Neural cell (in vitro differentiated cells): ENCODE data around the gene C9orf78. TPM values are rescaled to one million over a fixed set of nuclear protein-coding genes. Genes with fewer than 3 reads are reported as not detected.

Experiments used
- H2AFZ ChIP-seq: fragments of 200-600, 300-800 bp; sonication (generic), shearing (Covaris generic); 2 replicates; pipeline ENCODE4 v1.6.0; 2014; ENCODE audit warnings: low read depth, mild to moderate bottlenecking, antibody characterized with exemption, low read length, moderate library complexity
- H3F3A ChIP-seq: fragments of 200-600 bp; shearing (Covaris generic); 2 replicates; pipeline ENCODE4 v1.6.1; 2016; ENCODE audit warnings: mild to moderate bottlenecking, moderate library complexity, mixed read lengths, antibody characterized with exemption, low read length; ENCODE audit not compliant: insufficient read depth, poor library complexity, severe bottlenecking
- H3K27ac ChIP-seq: fragments of 200-600, 300-800 bp; sonication (generic), shearing (Covaris generic); 2 replicates; pipeline ENCODE4 v1.5.1; 2014; ENCODE audit warnings: mild to moderate bottlenecking, low read length, moderate library complexity
- H3K27me3 ChIP-seq: fragments of 300-800, 200-600 bp; sonication (generic), shearing (Covaris generic); 2 replicates; pipeline ENCODE4 v1.6.0; 2014; ENCODE audit warnings: mild to moderate bottlenecking, low read depth, low read length, moderate library complexity; ENCODE audit not compliant: insufficient read depth
- H3K36me3 ChIP-seq: fragments of 300-800, 200-600 bp; sonication (generic), shearing (Covaris generic); 2 replicates; pipeline ENCODE4 v1.5.1; 2014; ENCODE audit warnings: mild to moderate bottlenecking, antibody characterized with exemption, low read length, moderate library complexity; ENCODE audit not compliant: insufficient read depth
- H3K4me2 ChIP-seq: fragments of 300-800, 200-600 bp; sonication (generic), shearing (Covaris generic); 2 replicates; pipeline ENCODE4 v1.6.0; 2014; ENCODE audit warnings: mild to moderate bottlenecking, low read length
- H3K4me3 ChIP-seq: fragments of 300-800, 200-600 bp; sonication (generic), shearing (Covaris generic); 2 replicates; pipeline ENCODE4 v1.5.1; 2014; ENCODE audit warnings: mild to moderate bottlenecking, low read length, moderate library complexity
- H3K79me2 ChIP-seq: fragments of 200-600 bp; shearing (Covaris generic); replicated peaks from 2 replicates; pipeline ENCODE4 v1.6.0; 2014; ENCODE audit warnings: mild to moderate bottlenecking, low read length, moderate library complexity; ENCODE audit not compliant: insufficient read depth
- H3K9ac ChIP-seq: fragments of 300-800, 200-600 bp; sonication (generic), shearing (Covaris generic); 2 replicates; pipeline ENCODE4 v1.6.1; 2016; ENCODE audit warnings: mild to moderate bottlenecking, low read length, mixed read lengths
- H3K9me2 ChIP-seq: fragments of 200-600 bp; shearing (Covaris generic); 2 replicates; pipeline ENCODE4 v1.6.1; 2016; ENCODE audit warnings: mild to moderate bottlenecking, low read length, mixed read lengths; ENCODE audit not compliant: insufficient read depth
- H3K9me3 ChIP-seq: fragments of 200-600, 300-800 bp; sonication (generic), shearing (Covaris generic); 2 replicates; pipeline ENCODE4 v1.6.1; 2016; ENCODE audit warnings: mild to moderate bottlenecking, mixed run types, low read length, moderate library complexity, mixed read lengths
- H4K20me1 ChIP-seq: fragments of 200-600 bp; shearing (Covaris generic); 2 replicates; pipeline ENCODE4 v1.6.1; 2016; ENCODE audit warnings: mild to moderate bottlenecking, mixed run types; ENCODE audit not compliant: insufficient read depth
- CTCF ChIP-seq: fragments of 450-650 bp; IDR thresholded peaks from 2 replicates; pipeline ENCODE4 v1.5.1; 2014; ENCODE audit warnings: antibody characterized with exemption, mild to moderate bottlenecking, moderate library complexity; ENCODE audit not compliant: poor library complexity, severe bottlenecking
- EP300 ChIP-seq: fragments of 450-650 bp; conservative IDR thresholded peaks from 2 replicates; pipeline ENCODE4 v1.6.1; 2014; ENCODE audit warnings: antibody characterized with exemption, mild to moderate bottlenecking, moderate library complexity; ENCODE audit not compliant: poor library complexity, severe bottlenecking
- EZH2 ChIP-seq: fragments of 200-600, 300-800 bp; shearing (Covaris generic), sonication (generic); IDR thresholded peaks from 2 replicates; pipeline ENCODE4 v1.6.1; 2014; ENCODE audit warnings: antibody characterized with exemption, low read length, borderline replicate concordance, mild to moderate bottlenecking; ENCODE audit not compliant: insufficient read depth, poor library complexity, severe bottlenecking
- MXI1 ChIP-seq: fragments of 450-650 bp; conservative IDR thresholded peaks from 2 replicates; pipeline ENCODE4 v1.6.1; 2014; ENCODE audit warnings: antibody characterized with exemption, mild to moderate bottlenecking; ENCODE audit not compliant: poor library complexity, severe bottlenecking
- POLR2AphosphoS5 ChIP-seq: IDR thresholded peaks from 2 replicates; pipeline ENCODE4 v1.6.1; 2012
- RAD21 ChIP-seq: fragments of 450-650 bp; conservative IDR thresholded peaks from 2 replicates; pipeline ENCODE4 v1.6.1; 2014; ENCODE audit warnings: antibody characterized with exemption, mild to moderate bottlenecking, moderate library complexity
- REST ChIP-seq: IDR thresholded peaks from 2 replicates; pipeline ENCODE4 v1.6.1; 2012; ENCODE audit warnings: borderline replicate concordance
- SMC3 ChIP-seq: fragments of 450-650 bp; conservative IDR thresholded peaks from 2 replicates; pipeline ENCODE4 v1.6.1; 2014; ENCODE audit warnings: antibody characterized with exemption, mild to moderate bottlenecking, moderate library complexity; ENCODE audit not compliant: poor library complexity
- TAF1 ChIP-seq: IDR thresholded peaks from 2 replicates; pipeline ENCODE4 v1.6.1; 2012; ENCODE audit warnings: low read depth
- polyA plus RNA-seq: library from polyadenylated mRNA; depleted of rRNA; stranded (reverse); fragments of >200 nt; gene quantifications from 2 replicates; pipeline ENCODE4 v1.2.3, GENCODE V29; 2014

The C9orf78 gene
- polyA plus RNA-seq, 1 donor from 2014 or later = 91.3 TPM

- Histone ChIP-seq H3K4me3 (no peak overlapping the region), H3K27ac (no peak overlapping the region), H3K27me3 (no peaks in the 10 kb centered on the region), H3K79me2 (no peaks in the 10 kb centered on the region), H3K4me2 (no peak overlapping the region), H4K20me1 (no peaks in the 10 kb centered on the region), H3K36me3 (no peaks in the 10 kb centered on the region), H2AFZ (no peak overlapping the region), H3K9me2 (no peaks in the 10 kb centered on the region), H3F3A (no peaks in the 10 kb centered on the region), H3K9ac (no peak overlapping the region), H3K9me3 (no peaks in the 10 kb centered on the region)
- no peak for TF ChIP-seq CTCF
- no peak for TF ChIP-seq POLR2AphosphoS5
- TF ChIP-seq EP300 = no peak
- no peak for TF ChIP-seq MXI1
- no peak for TF ChIP-seq EZH2
- no peak for TF ChIP-seq RAD21
- TF ChIP-seq TAF1 = no peak
- TF ChIP-seq SMC3 = no peak
Measured at GRCh38 chr9:129864991-129865647, 30.0 kb upstream of the C9orf78 start.

GRCh38 chr9:129863059-129863690 is 28.1 kb upstream of the C9orf78 start:
- TF ChIP-seq SMC3 = no peak
- Histone ChIP-seq H3K4me2 (no peak overlapping the region), H3K36me3 (no peaks in the 10 kb centered on the region), H3K27me3 (no peaks in the 10 kb centered on the region), H3F3A (no peaks in the 10 kb centered on the region), H2AFZ (no peak overlapping the region), H4K20me1 (no peaks in the 10 kb centered on the region), H3K79me2 (no peaks in the 10 kb centered on the region), H3K4me3 (no peak overlapping the region), H3K9ac (no peak overlapping the region), H3K9me2 (no peaks in the 10 kb centered on the region), H3K27ac (no peak overlapping the region), H3K9me3 (no peaks in the 10 kb centered on the region)

GRCh38 chr9:129861447-129861827 is 26.4 kb upstream of the C9orf78 start:
- H3K9me2 ChIP-seq = no peaks in the 10 kb centered on the region
- H3F3A ChIP-seq = no peaks in the 10 kb centered on the region
- H3K4me2 ChIP-seq = no peak overlapping the region
- no peak overlapping the region for H3K27ac ChIP-seq
- no peaks in the 10 kb centered on the region for H4K20me1 ChIP-seq
- H3K9me3 ChIP-seq = no peaks in the 10 kb centered on the region
- no peak for TF ChIP-seq MXI1
- TF ChIP-seq REST = no peak
- no peak for TF ChIP-seq POLR2AphosphoS5
- no peak for TF ChIP-seq EZH2
- no peak for TF ChIP-seq TAF1
- TF ChIP-seq RAD21 = no peak
- no peak for TF ChIP-seq CTCF
- H3K27me3 ChIP-seq = no peaks in the 10 kb centered on the region
- H3K4me3 ChIP-seq = no peak overlapping the region
- no peak overlapping the region for H2AFZ ChIP-seq
- no peaks in the 10 kb centered on the region for H3K79me2 ChIP-seq
- H3K9ac ChIP-seq = no peak overlapping the region
- no peaks in the 10 kb centered on the region for H3K36me3 ChIP-seq
